Measurements from ENCODE around the gene ID3.

Gene ID3

DNA sequence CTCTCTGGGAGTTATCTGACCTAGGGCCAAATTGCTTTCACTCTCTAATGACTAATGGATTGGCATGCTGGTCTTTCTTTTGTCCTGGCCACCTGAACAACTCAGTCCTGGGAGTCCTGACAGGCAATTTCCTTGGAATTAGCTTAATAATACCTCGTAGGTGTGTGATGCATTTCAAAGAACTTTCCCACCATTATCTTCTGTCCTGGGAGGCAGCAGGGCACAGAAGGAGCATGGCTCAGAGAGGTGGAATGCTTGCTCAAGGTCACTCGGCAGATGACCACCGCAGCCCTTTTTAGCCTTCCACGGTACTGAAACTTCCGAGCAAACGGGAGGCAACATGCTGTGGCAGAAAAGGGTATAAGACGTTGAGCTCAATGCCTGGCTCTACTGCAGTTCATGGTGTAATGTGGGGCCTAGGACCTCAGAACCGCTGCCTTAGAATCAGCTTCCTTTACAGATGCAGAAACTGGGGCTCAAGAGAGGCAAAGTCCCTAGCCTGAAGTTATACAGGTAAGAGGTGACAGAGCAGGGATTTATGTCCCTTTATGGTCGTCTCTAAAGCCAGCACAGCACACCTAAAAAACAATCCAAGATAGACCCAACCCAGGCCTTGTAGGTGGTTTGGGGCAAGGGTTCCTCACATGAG is 3.2 kb downstream of the ID3 start:
- Histone ChIP-seq H3K27ac (ENCODE audit: low read depth, low read length) (peak overlapping the region; percentile 97), H3K27me3 (ENCODE audit: control insufficient read depth, insufficient read depth, low read length) (peaks cover 49% of the 10 kb centered on the region), H3K36me3 (ENCODE audit: control insufficient read depth, insufficient read depth, low read length) (peaks cover 9% of the 10 kb centered on the region; the same call in 1 of the 2 replicates), H3K4me3 (ENCODE audit: low read depth, low read length) (peak overlapping the region; percentile 92), H3K9ac (ENCODE audit: low read depth, low read length) (peak overlapping the region; percentile 60; the same call in 1 of the 2 replicates), H3K4me1 (ENCODE audit: control insufficient read depth, insufficient read depth, low read length) (peaks cover 51% of the 10 kb centered on the region), H3K9me3 (ENCODE audit: control insufficient read depth, insufficient read depth, low read length) (no peaks in the 10 kb centered on the region)

DNA sequence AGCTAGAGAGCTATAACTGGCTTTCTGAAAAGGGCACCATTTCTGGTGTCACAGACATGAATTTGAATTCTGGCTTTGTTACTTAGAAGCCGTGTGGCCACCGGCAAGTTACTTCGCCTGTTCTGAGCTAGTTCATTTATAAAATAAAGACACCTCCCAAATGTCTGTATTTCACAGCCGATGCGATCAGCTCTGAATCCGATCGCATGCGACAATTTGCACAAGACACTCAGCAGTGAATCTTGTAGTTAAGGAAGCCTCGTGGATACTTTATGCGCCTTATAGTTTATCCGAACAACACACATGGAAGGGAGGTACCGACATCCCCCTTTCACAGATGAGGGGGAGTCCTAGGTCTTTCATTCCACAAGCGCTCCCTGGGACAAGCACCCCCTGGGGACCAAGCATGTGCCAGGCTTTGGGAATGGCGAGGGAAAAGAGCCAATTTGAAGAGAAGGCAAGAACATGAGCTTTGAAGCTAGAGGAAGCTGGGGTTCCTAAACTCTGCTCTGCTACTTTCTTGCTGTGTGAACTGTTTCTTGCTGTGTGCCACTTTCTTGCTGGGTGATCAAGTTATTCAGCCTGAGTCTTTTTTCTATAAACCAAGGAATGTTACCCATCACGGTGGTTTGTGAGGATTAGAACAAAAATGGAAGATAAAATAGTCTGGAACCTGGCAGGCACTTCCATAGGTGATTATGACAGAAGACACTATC is 3.9 kb downstream of the ID3 start:
- Histone ChIP-seq H3K36me3 (ENCODE audit: control insufficient read depth, insufficient read depth, low read length) (peaks cover 9% of the 10 kb centered on the region; the same call in 1 of the 2 replicates), H3K27ac (ENCODE audit: low read depth, low read length) (peak overlapping the region; percentile 97), H3K4me1 (ENCODE audit: control insufficient read depth, insufficient read depth, low read length) (peaks cover 45% of the 10 kb centered on the region), H3K27me3 (ENCODE audit: control insufficient read depth, insufficient read depth, low read length) (peaks cover 42% of the 10 kb centered on the region), H3K4me3 (ENCODE audit: low read depth, low read length) (peak overlapping the region; percentile 55), H3K9ac (ENCODE audit: low read depth, low read length) (peak overlapping the region; percentile 60), H3K9me3 (ENCODE audit: control insufficient read depth, insufficient read depth, low read length) (no peaks in the 10 kb centered on the region)

DNA sequence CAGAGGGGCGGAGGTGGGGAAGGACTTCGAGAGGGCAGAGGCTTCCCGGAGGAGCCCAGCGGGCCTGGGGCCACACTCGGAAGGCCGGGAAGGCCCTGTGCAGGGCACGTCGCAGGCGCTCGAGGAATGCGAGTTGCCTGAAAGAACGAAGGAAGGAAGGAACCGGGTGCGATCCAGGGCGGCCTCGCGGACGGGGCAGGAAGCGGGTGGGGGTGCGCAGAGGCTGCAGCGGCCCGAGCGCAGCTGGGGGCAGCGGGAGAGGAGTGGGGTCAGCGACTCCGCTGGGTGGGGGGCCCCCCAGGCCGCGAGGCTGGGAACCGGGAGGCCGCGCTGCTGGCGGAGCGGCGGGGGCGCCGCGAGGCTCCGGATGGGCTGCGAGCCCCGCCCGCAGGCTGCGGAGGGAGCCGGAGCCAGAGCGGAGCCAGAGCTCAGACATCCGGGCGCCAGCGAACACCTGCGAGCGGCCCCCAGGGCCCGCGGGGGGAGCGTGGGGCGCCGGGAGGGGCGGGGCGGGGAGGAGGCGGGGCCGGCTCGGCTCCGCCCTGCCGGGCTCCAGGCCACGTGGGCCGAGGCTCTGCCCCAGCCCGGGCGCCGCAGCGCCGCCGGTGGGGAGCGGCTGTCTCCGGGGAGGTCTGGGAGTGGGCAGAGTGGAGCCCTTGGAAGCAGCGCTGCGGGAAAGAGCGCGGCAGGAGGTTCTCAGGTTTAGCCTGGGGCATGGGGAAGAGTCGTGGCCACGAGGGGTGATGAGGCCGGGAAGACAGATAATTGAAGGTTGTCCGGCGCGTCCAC is 4.6 kb downstream of the ID3 start:
- peaks cover 37% of the 10 kb centered on the region for H3K4me1 ChIP-seq (ENCODE audit: control insufficient read depth, insufficient read depth, low read length)

DNA sequence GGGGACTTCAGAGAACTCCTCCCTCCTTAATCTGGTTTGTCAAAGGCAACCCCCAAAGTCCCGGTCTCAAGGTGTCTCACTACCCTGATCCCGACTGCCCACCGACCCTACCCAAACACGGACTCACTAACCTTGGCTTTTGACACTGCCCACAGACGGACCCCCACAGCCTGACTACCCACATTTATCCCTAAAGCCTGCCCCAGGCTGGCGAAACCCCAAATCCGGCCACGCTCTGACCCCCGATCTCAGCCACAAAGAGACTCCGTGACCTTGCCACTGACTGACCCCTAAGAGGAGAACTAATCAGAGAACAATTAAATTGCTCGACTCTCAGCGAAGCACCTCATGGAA is 5.2 kb downstream of the ID3 start:
- Histone ChIP-seq H3K4me3 (ENCODE audit: low read depth, low read length) (peak overlapping the region; percentile 62), H3K27me3 (ENCODE audit: control insufficient read depth, insufficient read depth, low read length) (peaks cover 36% of the 10 kb centered on the region), H3K27ac (ENCODE audit: low read depth, low read length) (peak overlapping the region; percentile 93), H3K36me3 (ENCODE audit: control insufficient read depth, insufficient read depth, low read length) (peaks cover 9% of the 10 kb centered on the region; the same call in 1 of the 2 replicates), H3K9me3 (ENCODE audit: control insufficient read depth, insufficient read depth, low read length) (no peaks in the 10 kb centered on the region), H3K9ac (ENCODE audit: low read depth, low read length) (peak overlapping the region; percentile 71), H3K4me1 (ENCODE audit: control insufficient read depth, insufficient read depth, low read length) (peaks cover 37% of the 10 kb centered on the region)

More for the DNA sequence above, 4.6 kb downstream of the ID3 start:
- Histone ChIP-seq H3K27ac (ENCODE audit: low read depth, low read length) (peak overlapping the region; percentile 97), H3K27me3 (ENCODE audit: control insufficient read depth, insufficient read depth, low read length) (peaks cover 36% of the 10 kb centered on the region), H3K9ac (ENCODE audit: low read depth, low read length) (peak overlapping the region; percentile 71), H3K9me3 (ENCODE audit: control insufficient read depth, insufficient read depth, low read length) (no peaks in the 10 kb centered on the region), H3K4me3 (ENCODE audit: low read depth, low read length) (peak overlapping the region; percentile 62), H3K36me3 (ENCODE audit: control insufficient read depth, insufficient read depth, low read length) (peaks cover 9% of the 10 kb centered on the region; the same call in 1 of the 2 replicates)

DNA sequence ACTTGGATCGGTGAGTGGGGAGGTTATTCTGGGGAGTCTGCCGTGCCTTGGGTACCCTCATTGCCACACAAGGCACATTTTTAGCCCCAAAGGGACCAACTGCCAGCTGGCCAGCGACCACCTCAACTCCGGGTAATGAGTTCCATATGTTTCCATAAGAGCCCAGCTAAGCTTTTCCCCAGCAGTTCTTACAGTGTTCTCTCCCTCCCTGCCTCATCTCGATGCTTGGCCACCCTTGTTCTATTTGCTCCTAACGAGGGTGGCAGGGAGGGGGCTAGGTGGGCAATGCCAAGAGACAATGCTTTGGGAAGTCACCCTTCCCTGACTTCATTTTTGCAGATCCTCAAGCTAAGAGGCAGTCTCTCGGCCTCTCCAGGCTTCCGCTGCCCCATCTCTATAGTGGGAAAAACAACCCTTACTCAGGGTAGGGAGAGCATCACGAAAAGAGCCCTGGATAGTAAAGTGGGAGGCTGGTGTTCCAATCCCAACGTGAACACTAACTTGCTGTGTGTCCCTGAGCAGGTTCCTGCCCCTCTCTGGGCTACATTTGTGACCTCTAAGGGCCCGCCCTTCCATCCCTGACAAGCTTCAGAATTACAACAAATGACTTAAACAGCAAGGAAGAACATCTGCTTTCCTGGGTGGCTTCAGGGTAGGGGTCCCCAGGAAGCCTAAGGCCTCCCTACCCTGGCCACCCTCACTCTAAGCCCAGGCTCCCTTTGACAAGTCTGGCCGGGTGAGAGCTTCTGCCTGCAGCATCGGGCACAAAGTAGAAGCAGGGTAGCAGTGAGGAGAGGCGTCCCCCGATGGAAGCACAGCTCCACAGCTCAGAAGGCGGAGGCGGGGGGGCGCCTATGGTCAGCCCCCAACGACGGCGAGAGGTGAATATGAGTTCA is 5.8 kb downstream of the ID3 start:
- Histone ChIP-seq H3K9me3 (ENCODE audit: control insufficient read depth, insufficient read depth, low read length) (no peaks in the 10 kb centered on the region), H3K4me1 (ENCODE audit: control insufficient read depth, insufficient read depth, low read length) (peaks cover 37% of the 10 kb centered on the region), H3K27me3 (ENCODE audit: control insufficient read depth, insufficient read depth, low read length) (peaks cover 30% of the 10 kb centered on the region), H3K9ac (ENCODE audit: low read depth, low read length) (peak overlapping the region; percentile 71), H3K36me3 (ENCODE audit: control insufficient read depth, insufficient read depth, low read length) (peaks cover 9% of the 10 kb centered on the region; the same call in 1 of the 2 replicates), H3K4me3 (ENCODE audit: low read depth, low read length) (peak overlapping the region; percentile 62), H3K27ac (ENCODE audit: low read depth, low read length) (peak overlapping the region; percentile 93)

DNA sequence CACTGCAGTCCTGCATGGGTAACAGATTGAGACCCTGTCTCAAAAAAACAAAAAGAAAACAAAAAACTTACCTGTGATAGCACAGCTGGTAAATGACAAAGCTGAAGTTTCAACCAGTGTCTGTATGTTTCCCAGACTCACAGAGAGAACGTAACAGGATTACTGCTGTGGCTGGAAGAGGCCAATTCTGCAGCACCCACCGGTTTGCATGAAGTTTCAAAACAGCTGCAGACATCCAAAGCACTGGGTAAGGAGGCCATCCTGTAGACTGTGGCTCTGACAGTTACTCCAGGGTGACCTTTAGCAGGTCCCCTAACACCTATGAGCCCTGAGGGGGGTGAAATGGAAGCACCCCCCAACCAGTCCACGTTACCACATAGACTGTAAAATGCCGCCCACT is 7.5 kb downstream of the ID3 start:
- Histone ChIP-seq H3K9ac (ENCODE audit: low read depth, low read length) (no peak overlapping the region), H3K4me3 (ENCODE audit: low read depth, low read length) (no peak overlapping the region), H3K4me1 (ENCODE audit: control insufficient read depth, insufficient read depth, low read length) (peaks cover 28% of the 10 kb centered on the region), H3K27me3 (ENCODE audit: control insufficient read depth, insufficient read depth, low read length) (peaks cover 14% of the 10 kb centered on the region), H3K9me3 (ENCODE audit: control insufficient read depth, insufficient read depth, low read length) (no peaks in the 10 kb centered on the region), H3K36me3 (ENCODE audit: control insufficient read depth, insufficient read depth, low read length) (no peaks in the 10 kb centered on the region), H3K27ac (ENCODE audit: low read depth, low read length) (no peak overlapping the region)

DNA sequence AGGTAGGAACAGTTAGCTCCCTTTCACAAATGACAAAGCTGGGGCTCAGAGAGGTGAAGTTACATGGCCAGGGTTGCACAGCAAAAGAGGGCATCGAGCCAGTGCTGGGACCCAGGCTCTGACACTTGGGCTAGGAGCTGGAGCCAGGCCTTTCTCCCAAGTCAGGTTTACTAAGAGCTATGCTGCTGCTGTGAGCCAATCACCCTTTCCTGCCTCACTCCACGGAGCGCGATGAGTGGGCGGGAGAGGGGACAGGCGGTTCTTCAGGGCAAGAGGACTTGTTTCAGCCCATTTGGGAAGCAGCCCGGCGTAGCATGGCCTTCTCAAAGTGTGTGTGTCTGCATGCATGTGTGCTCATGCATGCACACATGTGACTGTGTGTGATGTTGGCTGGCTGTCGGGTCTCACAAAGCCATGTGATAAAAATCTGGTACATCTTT is 10.6 kb downstream of the ID3 start:
- Histone ChIP-seq H3K4me3 (ENCODE audit: low read depth, low read length) (no peak overlapping the region), H3K9ac (ENCODE audit: low read depth, low read length) (no peak overlapping the region), H3K9me3 (ENCODE audit: control insufficient read depth, insufficient read depth, low read length) (no peaks in the 10 kb centered on the region), H3K27ac (ENCODE audit: low read depth, low read length) (no peak overlapping the region), H3K36me3 (ENCODE audit: control insufficient read depth, insufficient read depth, low read length) (no peaks in the 10 kb centered on the region), H3K4me1 (ENCODE audit: control insufficient read depth, insufficient read depth, low read length) (peaks cover 9% of the 10 kb centered on the region; the same call in 1 of the 2 replicates), H3K27me3 (ENCODE audit: control insufficient read depth, insufficient read depth, low read length) (peaks cover 7% of the 10 kb centered on the region)

DNA sequence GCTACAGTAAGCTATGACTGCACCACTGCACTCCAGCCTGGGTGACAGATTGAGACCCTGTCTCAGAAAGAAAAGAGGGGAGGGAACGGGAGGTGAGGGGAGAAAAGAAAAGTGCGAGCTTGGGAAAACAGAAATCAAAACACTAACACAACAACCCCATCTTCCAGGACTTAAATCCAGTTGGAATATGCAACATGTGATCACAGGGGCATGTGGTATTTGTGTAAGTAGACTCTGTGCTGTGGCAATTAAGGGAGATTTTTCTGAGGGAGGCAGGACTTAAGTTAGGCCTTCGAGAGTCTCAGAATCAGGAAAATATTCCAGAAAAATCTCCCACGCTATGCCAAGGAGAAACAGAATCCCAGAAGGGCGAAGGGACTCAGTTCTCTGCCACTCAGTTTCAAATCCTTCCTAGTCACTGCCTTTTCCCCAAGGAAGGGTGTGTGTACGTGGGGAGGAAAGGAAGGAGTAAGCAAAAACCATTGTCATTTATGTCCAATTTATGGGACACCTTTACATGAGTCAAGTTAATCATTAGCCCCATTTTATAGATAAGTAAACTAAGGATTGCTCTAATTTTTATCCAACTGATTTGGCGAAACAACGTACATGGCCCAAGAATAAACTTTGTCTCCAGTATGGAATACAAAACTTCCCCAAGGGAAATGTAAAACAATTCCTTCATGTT is 12.3 kb downstream of the ID3 start:
- Histone ChIP-seq H3K9me3 (ENCODE audit: control insufficient read depth, insufficient read depth, low read length) (no peaks in the 10 kb centered on the region), H3K4me3 (ENCODE audit: low read depth, low read length) (no peak overlapping the region), H3K9ac (ENCODE audit: low read depth, low read length) (no peak overlapping the region), H3K27me3 (ENCODE audit: control insufficient read depth, insufficient read depth, low read length) (no peaks in the 10 kb centered on the region), H3K27ac (ENCODE audit: low read depth, low read length) (no peak overlapping the region), H3K36me3 (ENCODE audit: control insufficient read depth, insufficient read depth, low read length) (no peaks in the 10 kb centered on the region), H3K4me1 (ENCODE audit: control insufficient read depth, insufficient read depth, low read length) (peaks cover 4% of the 10 kb centered on the region; the same call in 1 of the 2 replicates)

DNA sequence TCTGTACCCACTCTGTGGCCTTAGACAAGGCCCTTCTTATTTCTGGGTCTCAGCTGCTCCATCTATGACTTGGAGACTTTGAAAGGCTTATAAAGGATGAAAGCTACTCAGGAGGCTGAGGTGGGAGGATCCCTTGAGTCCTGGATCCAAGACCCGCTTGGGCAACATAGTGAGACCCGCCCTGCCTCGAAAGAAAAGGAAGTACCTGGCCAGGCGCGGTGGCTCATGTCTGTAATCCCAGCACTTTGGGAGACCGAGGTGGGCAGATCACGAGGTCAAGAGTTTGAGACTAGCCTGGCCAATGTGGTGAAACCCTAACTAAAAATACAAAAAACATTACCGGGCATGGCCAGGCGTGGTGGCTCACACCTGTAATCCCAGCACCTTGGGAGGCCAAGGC is 13.4 kb downstream of the ID3 start:
- H3K27ac ChIP-seq (ENCODE audit: low read depth, low read length) = no peak overlapping the region
- no peak overlapping the region for H3K9ac ChIP-seq (ENCODE audit: low read depth, low read length)
- no peaks in the 10 kb centered on the region for H3K27me3 ChIP-seq (ENCODE audit: control insufficient read depth, insufficient read depth, low read length)
- no peak overlapping the region for H3K4me3 ChIP-seq (ENCODE audit: low read depth, low read length)
- no peaks in the 10 kb centered on the region for H3K36me3 ChIP-seq (ENCODE audit: control insufficient read depth, insufficient read depth, low read length)
- H3K9me3 ChIP-seq (ENCODE audit: control insufficient read depth, insufficient read depth, low read length) = no peaks in the 10 kb centered on the region
- peaks cover 4% of the 10 kb centered on the region; the same call in 1 of the 2 replicates for H3K4me1 ChIP-seq (ENCODE audit: control insufficient read depth, insufficient read depth, low read length)
